ENCODE data around the gene CAMK2A. TPM values are rescaled to one million over a fixed set of nuclear protein-coding genes. Genes with fewer than 3 reads are reported as not detected.

Gene CAMK2A
- polyA plus RNA-seq, 6 donors from 2014 or later, result not detected

DNA sequence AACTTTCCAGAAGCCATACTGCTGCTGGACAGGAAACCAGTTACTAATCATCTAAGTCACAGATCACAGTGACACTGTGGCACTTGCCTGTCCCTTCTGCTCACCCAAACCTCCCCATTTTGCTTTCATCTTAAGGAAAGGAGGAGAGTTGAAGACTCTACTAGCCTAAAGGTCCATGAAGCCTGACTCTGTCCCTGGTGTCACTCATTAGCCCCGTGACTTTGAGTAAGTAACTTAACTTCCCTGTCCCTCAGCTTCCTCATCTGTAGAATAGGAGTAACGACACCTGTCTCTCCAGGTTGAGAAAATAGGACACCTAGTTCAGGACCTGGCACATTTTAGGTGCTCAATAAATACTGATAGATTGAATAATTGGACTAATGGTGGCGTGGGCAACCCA lies 100.2 kb downstream of the CAMK2A start:
- H3K9me3 Mint-ChIP-seq, result no peaks in the 10 kb centered on the region
- H3K36me3 Mint-ChIP-seq, result no peaks in the 10 kb centered on the region
- H3K27me3 Mint-ChIP-seq, result peaks cover 45 to 69% (median 69%) of the 10 kb centered on the region in 3 donors
- H3K4me3 Mint-ChIP-seq, result no peak overlapping the region
- DNase-seq (no peak), ATAC-seq (ENCODE audit: low read depth in 2 of 2) (no peak)
- H3K27ac Mint-ChIP-seq, result no peak overlapping the region
- no peaks in the 10 kb centered on the region for H3K4me1 Mint-ChIP-seq

DNA sequence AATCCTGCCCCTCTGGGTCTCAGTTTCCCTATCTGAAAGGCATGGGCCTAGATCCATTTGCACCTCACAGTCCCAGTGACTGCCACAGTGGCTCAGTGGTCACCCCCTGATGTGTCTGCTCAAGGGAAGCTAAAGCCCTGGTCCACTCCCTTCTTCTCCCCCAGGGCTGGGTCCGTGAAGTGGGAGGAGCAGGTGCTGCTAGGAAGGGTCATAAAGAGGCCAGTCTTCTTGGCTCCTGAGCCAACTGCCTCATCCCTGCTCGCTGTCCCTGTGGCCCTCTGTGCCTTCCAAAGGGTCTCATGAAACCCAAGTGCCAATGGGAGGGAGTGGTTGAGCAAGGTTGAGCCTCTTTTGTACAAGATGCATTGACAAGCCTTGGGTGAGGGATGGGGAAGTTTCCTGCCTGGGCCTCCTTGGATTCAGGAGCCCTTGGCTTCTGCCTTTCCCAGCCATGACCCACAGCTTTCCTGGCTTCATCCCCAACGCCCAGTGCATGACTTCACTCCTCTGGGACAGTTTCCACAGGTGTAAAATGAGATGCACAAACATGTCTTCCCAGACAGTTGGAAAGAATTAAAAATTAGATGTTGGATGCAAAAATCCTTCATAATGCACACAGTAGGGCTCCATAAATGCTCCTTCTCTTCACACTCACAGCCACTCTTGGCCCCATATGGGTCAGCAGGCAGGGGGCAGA lies 101.3 kb downstream of the CAMK2A start:
- Mint-ChIP-seq H3K27me3 (peaks cover 39 to 69% (median 63%) of the 10 kb centered on the region in 3 donors), H3K27ac (no peak overlapping the region), H3K9me3 (no peaks in the 10 kb centered on the region), H3K4me3 (no peak overlapping the region), H3K4me1 (no peaks in the 10 kb centered on the region), H3K36me3 (no peaks in the 10 kb centered on the region)
- ATAC-seq (ENCODE audit: low read depth in 2 of 2) (no peak), DNase-seq (no peak)

DNA sequence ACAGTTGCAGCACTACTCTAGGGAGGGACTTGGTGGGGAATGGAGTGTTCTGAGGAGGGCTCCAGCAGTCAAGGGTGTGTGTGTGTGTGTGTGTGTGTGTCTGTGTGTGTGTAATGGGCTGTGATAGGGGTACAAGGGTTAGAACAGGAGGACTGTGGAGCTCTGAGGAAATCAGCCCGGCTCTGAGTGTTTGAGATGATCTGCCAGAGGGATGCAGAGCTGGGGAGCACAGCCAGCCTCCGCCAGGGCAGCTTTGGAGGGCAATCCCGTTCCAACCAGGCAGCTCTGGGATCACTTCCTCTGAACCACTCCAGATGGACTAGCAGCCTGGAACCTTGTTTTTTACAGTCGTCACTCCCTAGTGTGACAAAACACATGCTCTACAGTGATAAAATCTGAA lies 102.7 kb downstream of the CAMK2A start:
- Mint-ChIP-seq H3K36me3 (no peaks in the 10 kb centered on the region), H3K4me1 (no peaks in the 10 kb centered on the region), H3K27ac (peak overlapping the region in 1 of 6 donors; percentile 42), H3K4me3 (no peak overlapping the region), H3K9me3 (no peaks in the 10 kb centered on the region), H3K27me3 (peaks cover 31 to 71% (median 64%) of the 10 kb centered on the region in 3 donors)
- no peak for DNase-seq
- no peak for ATAC-seq (ENCODE audit: low read depth in 2 of 2)

GRCh38 chr5:150186137-150186536 lies 103.4 kb downstream of the CAMK2A start:
- no peaks in the 10 kb centered on the region for H3K9me3 Mint-ChIP-seq
- H3K4me3 Mint-ChIP-seq, result no peak overlapping the region
- DNase-seq (no peak), ATAC-seq (ENCODE audit: low read depth in 2 of 2) (no peak)
- H3K27ac Mint-ChIP-seq, result peak overlapping the region in 1 of 6 donors; percentile 52
- H3K27me3 Mint-ChIP-seq, result peaks cover 26 to 65% (median 63%) of the 10 kb centered on the region in 3 donors
- no peaks in the 10 kb centered on the region for H3K36me3 Mint-ChIP-seq
- no peaks in the 10 kb centered on the region for H3K4me1 Mint-ChIP-seq

DNA sequence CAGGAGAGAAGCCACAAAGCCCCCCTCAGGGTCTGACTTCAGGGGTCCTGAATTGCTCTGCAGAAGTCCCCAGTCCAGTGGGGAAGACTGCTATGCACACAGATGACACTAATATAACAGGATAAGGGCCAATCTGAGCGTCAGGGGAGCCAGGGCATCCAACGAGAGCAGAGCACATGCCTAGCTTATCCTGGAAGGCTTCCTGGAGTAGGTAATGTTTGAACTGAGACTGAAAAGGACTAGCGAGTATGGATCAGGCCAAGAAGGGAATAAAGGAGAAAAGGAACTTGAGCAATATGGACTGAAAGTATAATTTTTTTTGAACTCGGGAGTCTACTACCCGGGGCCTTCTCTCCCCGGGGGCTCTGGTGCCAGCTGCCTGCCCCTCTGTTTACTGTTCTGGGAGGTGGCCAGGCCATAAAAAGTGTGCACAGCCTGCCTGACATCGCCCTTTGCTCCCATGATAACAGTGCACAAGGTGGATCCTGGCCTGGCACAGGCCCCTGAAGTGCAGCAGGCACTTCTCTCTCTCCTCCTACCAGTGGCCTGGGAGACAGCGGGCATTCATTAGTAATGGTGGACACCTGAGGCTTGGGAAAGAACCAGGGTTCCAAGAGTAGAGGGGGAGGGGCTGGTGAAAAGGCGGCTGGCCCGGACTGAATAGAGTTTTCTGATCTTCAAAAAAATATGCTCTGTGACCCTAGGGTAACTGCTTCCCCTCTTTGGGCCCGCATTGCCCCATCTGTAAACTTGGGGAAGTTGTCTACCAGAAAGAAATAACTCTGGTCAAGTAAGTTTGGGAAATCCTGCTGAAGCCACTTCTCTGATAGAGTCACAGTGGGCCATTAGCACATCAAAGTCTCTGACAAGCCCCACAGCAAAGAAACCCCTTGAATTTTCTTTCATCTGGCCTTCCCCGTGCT lies 104.3 kb downstream of the CAMK2A start:
- Mint-ChIP-seq H3K9me3 (no peaks in the 10 kb centered on the region), H3K4me1 (no peaks in the 10 kb centered on the region), H3K27ac (peak overlapping the region in 1 of 6 donors; percentile 81), H3K36me3 (no peaks in the 10 kb centered on the region), H3K4me3 (no peak overlapping the region), H3K27me3 (peaks cover 20 to 62% (median 54%) of the 10 kb centered on the region in 3 donors)
- DNase-seq (no peak), ATAC-seq (ENCODE audit: low read depth in 2 of 2) (no peak)

DNA sequence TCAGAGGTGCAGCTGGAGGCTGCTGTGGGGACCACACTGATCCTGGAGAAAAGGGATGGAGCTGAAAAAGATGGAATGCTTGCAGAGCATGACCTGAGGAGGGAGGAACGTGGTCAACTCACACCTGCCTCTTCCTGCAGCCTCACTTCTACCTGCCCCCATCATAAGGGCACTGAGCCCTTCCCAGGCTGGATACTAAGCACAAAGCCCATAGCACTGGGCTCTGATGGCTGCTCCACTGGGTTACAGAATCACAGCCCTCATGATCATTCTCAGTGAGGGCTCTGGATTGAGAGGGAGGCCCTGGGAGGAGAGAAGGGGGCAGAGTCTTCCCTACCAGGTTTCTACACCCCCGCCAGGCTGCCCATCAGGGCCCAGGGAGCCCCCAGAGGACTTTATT lies 105.6 kb downstream of the CAMK2A start:
- no peaks in the 10 kb centered on the region for H3K36me3 Mint-ChIP-seq
- DNase-seq, result no peak

DNA sequence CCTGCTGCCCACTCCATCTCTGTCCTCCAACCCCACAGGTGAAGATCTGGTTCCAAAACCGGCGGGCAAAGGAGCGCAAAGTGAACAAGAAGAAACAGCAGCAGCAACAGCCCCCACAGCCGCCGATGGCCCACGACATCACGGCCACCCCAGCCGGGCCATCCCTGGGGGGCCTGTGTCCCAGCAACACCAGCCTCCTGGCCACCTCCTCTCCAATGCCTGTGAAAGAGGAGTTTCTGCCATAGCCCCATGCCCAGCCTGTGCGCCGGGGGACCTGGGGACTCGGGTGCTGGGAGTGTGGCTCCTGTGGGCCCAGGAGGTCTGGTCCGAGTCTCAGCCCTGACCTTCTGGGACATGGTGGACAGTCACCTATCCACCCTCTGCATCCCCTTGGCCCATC lies 106.1 kb downstream of the CAMK2A start:
- H3K36me3 Mint-ChIP-seq, result no peaks in the 10 kb centered on the region
- no peaks in the 10 kb centered on the region for H3K9me3 Mint-ChIP-seq
- no peaks in the 10 kb centered on the region for H3K4me1 Mint-ChIP-seq
- peaks cover 10 to 48% (median 38%) of the 10 kb centered on the region in 3 donors for H3K27me3 Mint-ChIP-seq
- no peak for ATAC-seq (ENCODE audit: low read depth in 2 of 2)
- no peak overlapping the region for H3K27ac Mint-ChIP-seq
- no peak overlapping the region for H3K4me3 Mint-ChIP-seq
- no peak for DNase-seq

More for the DNA sequence above, 105.6 kb downstream of the CAMK2A start:
- no peak for ATAC-seq (ENCODE audit: low read depth in 2 of 2)
- Mint-ChIP-seq H3K4me1 (no peaks in the 10 kb centered on the region), H3K4me3 (no peak overlapping the region), H3K27me3 (peaks cover 12 to 51% (median 43%) of the 10 kb centered on the region in 3 donors), H3K27ac (no peak overlapping the region), H3K9me3 (no peaks in the 10 kb centered on the region)

DNA sequence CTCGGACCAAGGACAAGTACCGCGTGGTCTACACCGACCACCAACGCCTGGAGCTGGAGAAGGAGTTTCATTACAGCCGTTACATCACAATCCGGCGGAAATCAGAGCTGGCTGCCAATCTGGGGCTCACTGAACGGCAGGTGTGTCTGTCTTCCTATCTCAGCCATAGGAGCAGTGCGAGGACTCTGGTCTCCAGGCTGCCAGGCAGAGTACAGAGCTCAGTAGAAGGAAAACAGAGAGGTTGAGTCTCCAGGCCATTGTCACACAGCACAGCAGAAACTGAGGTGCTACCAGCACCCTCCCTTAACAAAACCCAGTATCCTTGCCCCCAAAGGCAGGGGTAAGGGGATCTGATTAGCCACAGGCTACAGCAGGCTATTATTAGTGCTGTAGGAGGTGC lies 106.8 kb downstream of the CAMK2A start:
- Mint-ChIP-seq H3K27ac (no peak overlapping the region), H3K27me3 (peaks cover 10 to 48% (median 32%) of the 10 kb centered on the region in 3 donors), H3K4me1 (no peaks in the 10 kb centered on the region), H3K36me3 (no peaks in the 10 kb centered on the region), H3K4me3 (no peak overlapping the region), H3K9me3 (no peaks in the 10 kb centered on the region)
- DNase-seq (no peak), ATAC-seq (ENCODE audit: low read depth in 2 of 2) (no peak)

- peaks cover 5 to 39% (median 24%) of the 10 kb centered on the region in 3 donors for H3K27me3 Mint-ChIP-seq
- H3K4me1 Mint-ChIP-seq, result no peaks in the 10 kb centered on the region
- DNase-seq (no peak), ATAC-seq (ENCODE audit: low read depth in 2 of 2) (no peak)
- no peaks in the 10 kb centered on the region for H3K9me3 Mint-ChIP-seq
- no peak overlapping the region for H3K4me3 Mint-ChIP-seq
- peak overlapping the region in 2 of 6 donors; percentile 25 to 67 for H3K27ac Mint-ChIP-seq
- no peaks in the 10 kb centered on the region for H3K36me3 Mint-ChIP-seq
Measured at GRCh38 chr5:150181766-150182545, 107.6 kb downstream of the CAMK2A start.

GRCh38 chr5:150181027-150181426 lies 108.5 kb downstream of the CAMK2A start:
- DNase-seq (no peak), ATAC-seq (ENCODE audit: low read depth in 2 of 2) (no peak)
- H3K4me3 Mint-ChIP-seq, result no peak overlapping the region
- no peaks in the 10 kb centered on the region for H3K36me3 Mint-ChIP-seq
- H3K27me3 Mint-ChIP-seq, result peaks cover 0 to 33% (median 25%) of the 10 kb centered on the region in 3 donors
- no peaks in the 10 kb centered on the region for H3K9me3 Mint-ChIP-seq
- H3K4me1 Mint-ChIP-seq, result no peaks in the 10 kb centered on the region
- peak overlapping the region in 1 of 6 donors; percentile 28 for H3K27ac Mint-ChIP-seq

DNA sequence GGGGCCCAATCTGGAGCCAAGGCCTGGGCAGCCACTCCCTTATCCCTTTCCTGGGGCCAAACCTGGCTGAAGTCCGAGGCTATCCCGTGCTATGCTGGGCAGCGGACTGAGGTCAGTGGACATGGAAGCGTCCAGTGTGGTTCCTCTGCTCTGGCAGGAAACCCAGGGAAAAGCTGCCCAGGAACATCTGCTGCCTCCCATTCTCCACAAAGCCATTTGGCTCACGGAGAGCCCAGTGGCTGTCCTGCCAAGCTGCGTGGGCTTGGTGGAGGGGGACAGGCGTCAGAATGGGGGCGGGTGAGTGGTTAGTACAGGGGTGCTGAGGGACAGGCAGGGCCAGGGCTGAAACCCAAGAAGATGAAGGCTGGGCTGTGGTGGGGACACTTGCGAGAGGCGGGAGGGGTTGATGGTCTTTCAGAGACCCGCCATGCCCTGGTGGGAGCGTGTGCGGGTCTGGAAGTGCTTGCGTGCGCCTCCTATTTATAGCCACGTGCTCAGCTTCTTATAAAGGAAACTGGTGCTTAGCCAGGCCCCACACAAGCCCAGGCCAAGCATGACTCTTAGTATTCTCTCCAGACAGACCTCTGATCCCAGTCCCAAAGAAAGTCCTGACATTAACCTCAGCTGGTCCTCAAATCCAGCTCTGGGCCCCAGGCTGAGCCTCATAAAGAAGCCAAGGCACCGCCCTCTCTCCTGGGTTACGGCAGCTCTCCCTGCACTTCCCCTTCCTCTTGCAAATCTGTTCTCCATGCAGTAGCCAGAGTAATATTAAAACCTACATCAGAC lies 109.1 kb downstream of the CAMK2A start:
- Mint-ChIP-seq H3K36me3 (no peaks in the 10 kb centered on the region), H3K27me3 (peaks cover 0 to 38% (median 28%) of the 10 kb centered on the region in 3 donors), H3K4me3 (no peak overlapping the region), H3K9me3 (no peaks in the 10 kb centered on the region), H3K4me1 (no peaks in the 10 kb centered on the region), H3K27ac (peak overlapping the region in 1 of 6 donors; percentile 28)
- no peak for DNase-seq
- ATAC-seq (ENCODE audit: low read depth in 2 of 2), result no peak

GRCh38 chr5:150179019-150179620 lies 110.5 kb downstream of the CAMK2A start:
- peak overlapping the region in 1 of 6 donors; percentile 1 for H3K27ac Mint-ChIP-seq
- peaks cover 0 to 35% (median 30%) of the 10 kb centered on the region in 3 donors for H3K27me3 Mint-ChIP-seq
- no peak overlapping the region for H3K4me3 Mint-ChIP-seq
- DNase-seq (no peak), ATAC-seq (ENCODE audit: low read depth in 2 of 2) (no peak)
- no peaks in the 10 kb centered on the region for H3K4me1 Mint-ChIP-seq
- H3K36me3 Mint-ChIP-seq, result no peaks in the 10 kb centered on the region
- H3K9me3 Mint-ChIP-seq, result no peaks in the 10 kb centered on the region

Measured in naive B cell (primary cell).